Transverse colon (tissue), 4 donors: ENCODE results near the gene LBHD2. TPM values are rescaled to one million over a fixed set of nuclear protein-coding genes. Genes with fewer than 3 reads are reported as not detected.

Experiments
- DNase-seq: peaks from one replicate; pipeline ENCODE4 v3.0.0-alpha.2; 2019
- H3K27ac ChIP-seq, 4 donors: fragments of 200-600 bp; sonication (generic); 2 replicates each; pipeline ENCODE4 v1.5.1; 2016 to 2018; ENCODE audit warnings: inconsistent platforms in 4 of 4
- H3K27me3 ChIP-seq: fragments of 200-600 bp; sonication (generic); 2 replicates; pipeline ENCODE4 v1.5.1; 2017; ENCODE audit warnings: inconsistent platforms
- H3K36me3 ChIP-seq, 4 donors: fragments of 200-600 bp; sonication (generic); 2 replicates each; pipeline ENCODE4 v1.5.1; 2017 to 2019; ENCODE audit warnings: inconsistent platforms in 4 of 4
- H3K4me1 ChIP-seq, 4 donors: fragments of 200-600 bp; sonication (generic); 2 replicates each; pipeline ENCODE4 v1.5.1; 2017 to 2020; ENCODE audit warnings: inconsistent platforms in 4 of 4
- H3K4me3 ChIP-seq, 4 donors: fragments of 200-600 bp; sonication (generic); 1 replicate in 1 of 4; 2 replicates in 3 of 4; pipeline versions ENCODE4 v1.5.1 to v1.6.1; 2017 to 2019; ENCODE audit warnings: inconsistent platforms in 4 of 4
- H3K9me3 ChIP-seq, 2 donors: fragments of 200-600 bp; sonication (generic); 2 replicates each; pipeline ENCODE4 v1.5.1; 2017 to 2019; ENCODE audit warnings: inconsistent platforms in 2 of 2
- CTCF ChIP-seq, 5 experiments: fragments of 200-600 bp in 3 of 5; fragments of 450-650 bp in 2 of 5; sonication (generic) in 3 of 5; IDR thresholded peaks; 1 replicate in 2 of 5; 2 replicates in 3 of 5; pipeline ENCODE4 v1.5.1; 2016 to 2017; ENCODE audit warnings: antibody characterized with exemption in 5 of 5, inconsistent platforms in 3 of 5, mild to moderate bottlenecking in 2 of 5, moderate library complexity in 1 of 5
- EP300 ChIP-seq: sonication (generic); formaldehyde crosslinking; IDR thresholded peaks from one replicate; pipeline ENCODE4 v1.6.1; 2017; ENCODE audit warnings: antibody characterized with exemption, low read depth
- POLR2A ChIP-seq: fragments of 450-650 bp; IDR thresholded peaks from one replicate; pipeline ENCODE4 v1.6.1; 2016; ENCODE audit warnings: antibody characterized with exemption, mild to moderate bottlenecking, moderate library complexity
- POLR2AphosphoS5 ChIP-seq, 3 donors: sonication (generic); formaldehyde crosslinking; IDR thresholded peaks; one replicate each; pipeline ENCODE4 v1.6.1; 2016; ENCODE audit warnings: antibody characterized with exemption in 3 of 3
- WGBS, 2 donors: methylation state at CpG; one replicate each; pipeline ENCODE4 v1.1.5; 2018; ENCODE audit warnings: low coverage in 1 of 2; 5-methylcytosine and 5-hydroxymethylcytosine counted together
- in situ Hi-C, 4 donors: fragments of 200-750 bp; cut with MboI; loops; one replicate each; pipeline versions ENCODE4 v1.15.0 to v1.15.1; 2017; ENCODE audit warnings: low sequenced_read_pairs in 3 of 4, low pct_ligation_motif_present in 1 of 4, low pct_unique_long_range_greater_than_20kb in 1 of 4
- intact Hi-C: fragments of 100-400 bp; cut with DNase I; formaldehyde crosslinking; loops from one replicate; pipeline ENCODE4 v1.15.1; 2023; ENCODE audit warnings: low total_unique reads
- total RNA-seq, 4 donors: library from RNA; depleted of rRNA; stranded (reverse); fragments of >200 nt; gene quantifications; one replicate each; pipeline ENCODE4 v1.1.0, GENCODE V29; 2016

Gene LBHD2
- total RNA-seq, 4 donors from 2014 or later, result not detected

GRCh38 chr14:103136388-103137271 is 52.6 kb downstream of the LBHD2 start:
- H3K27me3 ChIP-seq, result peaks cover 25% of the 10 kb centered on the region
- no peaks in the 10 kb centered on the region for H3K36me3 ChIP-seq
- no peaks in the 10 kb centered on the region for H3K9me3 ChIP-seq
- intact Hi-C loops, result no loop called here
- peaks cover 0 to 26% (median 6%) of the 10 kb centered on the region in 4 donors for H3K4me1 ChIP-seq
- H3K27ac ChIP-seq, result peak overlapping the region in 3 of 4 donors; percentile 27 to 55 (median 40)
- no peak overlapping the region for H3K4me3 ChIP-seq
- TF ChIP-seq POLR2A, result no peak
- no peak for TF ChIP-seq EP300
- TF ChIP-seq POLR2AphosphoS5 (IDR thresholded peaks at IDR 0.05), result no peak
- no peak for TF ChIP-seq CTCF (IDR thresholded peaks at IDR 0.05)
- in situ Hi-C loops, result no loop called here
- DNase-seq, result no peak
- 62 to 66% methylated on average over 4 to 20 of the region's 20 CpGs for WGBS, 2 donors

- H3K4me3 ChIP-seq, result no peak overlapping the region
- H3K27me3 ChIP-seq, result peaks cover 36% of the 10 kb centered on the region
- H3K4me1 ChIP-seq, result peaks cover 0 to 21% (median 6%) of the 10 kb centered on the region in 4 donors
- no peaks in the 10 kb centered on the region for H3K36me3 ChIP-seq
- intact Hi-C loops, result no loop called here
- H3K9me3 ChIP-seq, result no peaks in the 10 kb centered on the region
- TF ChIP-seq EP300, result no peak
- TF ChIP-seq POLR2AphosphoS5 (IDR thresholded peaks at IDR 0.05), result no peak
- TF ChIP-seq POLR2A, result no peak
- no peak for TF ChIP-seq CTCF (IDR thresholded peaks at IDR 0.05)
- in situ Hi-C loops, result no loop called here
- WGBS, 2 donors, result 91% methylated on average over 22 of the region's 22 CpGs; no CpG with 5 or more reads in 1 of the 2 donors
- DNase-seq, result no peak
- H3K27ac ChIP-seq, result peak overlapping the region in 3 of 4 donors; percentile 27 to 55 (median 40)
Observed at GRCh38 chr14:103137689-103138300, 53.8 kb downstream of the LBHD2 start.

- H3K27me3 ChIP-seq, result peaks cover 42% of the 10 kb centered on the region
- in situ Hi-C loops, result no loop called here
- H3K9me3 ChIP-seq, result no peaks in the 10 kb centered on the region
- 4 to 58% methylated on average over 4 to 53 of the region's 66 CpGs for WGBS, 2 donors
- peak overlapping the region in 1 of 4 donors; percentile 14 for H3K4me3 ChIP-seq
- intact Hi-C loops, result no loop called here
- no peaks in the 10 kb centered on the region for H3K36me3 ChIP-seq
- peaks cover 0 to 21% (median 6%) of the 10 kb centered on the region in 4 donors for H3K4me1 ChIP-seq
- DNase-seq, result no peak
- H3K27ac ChIP-seq, result peak overlapping the region in 2 of 4 donors; percentile 9 to 29
- TF ChIP-seq EP300 (no peak), CTCF (IDR thresholded peaks at IDR 0.05) (no peak), POLR2AphosphoS5 (IDR thresholded peaks at IDR 0.05) (no peak), POLR2A (no peak)
Observed at GRCh38 chr14:103138301-103139131, 54.5 kb downstream of the LBHD2 start.
